ENCODE data around the gene MINDY4. TPM values are rescaled to one million over a fixed set of nuclear protein-coding genes. Genes with fewer than 3 reads are reported as not detected.

MINDY4 gene
- total and polyA plus RNA-seq, 8 donors: 2.9 to 4.9 (median 3.6) TPM

GRCh38 chr7:30888747-30889146, 117.5 kb downstream of the MINDY4 start:
- H3K9me3 ChIP-seq: no peaks in the 10 kb centered on the region
- H3K4me1 ChIP-seq: peaks cover 8 to 20% (median 14%) of the 10 kb centered on the region in 3 donors
- no peak for DNase-seq
- no peak for FAIRE-seq
- WGBS, 2 donors: 62 to 72% methylated on average over 3 of the region's 3 CpGs
- peak in 3 of 4 donors; percentile 14 to 50 (median 19) for ATAC-seq
- intact Hi-C loops (cut with DNase I): no loop called here
- H3K27ac ChIP-seq: peak overlapping the region in 2 of 4 donors; percentile 22 to 55
- no peaks in the 10 kb centered on the region for H3K27me3 ChIP-seq
- H3K4me3 ChIP-seq: no peak overlapping the region
- TF ChIP-seq CTCF (IDR thresholded peaks at IDR 0.05): no peak
- H3K36me3 ChIP-seq: no peaks in the 10 kb centered on the region

GRCh38 chr7:30890226-30890625, 119.0 kb downstream of the MINDY4 start:
- 96 to 99% methylated on average over 7 of the region's 7 CpGs for WGBS, 2 donors
- Histone ChIP-seq H3K36me3 (no peaks in the 10 kb centered on the region), H3K4me3 (no peak overlapping the region), H3K27me3 (no peaks in the 10 kb centered on the region), H3K4me1 (peaks cover 23 to 34% (median 29%) of the 10 kb centered on the region in 3 donors), H3K27ac (no peak overlapping the region), H3K9me3 (no peaks in the 10 kb centered on the region)
- no peak for ATAC-seq
- intact Hi-C loops (cut with DNase I): no loop called here
- DNase-seq: no peak
- no peak for TF ChIP-seq CTCF (IDR thresholded peaks at IDR 0.05)
- no peak for FAIRE-seq

- Histone ChIP-seq H3K36me3 (no peaks in the 10 kb centered on the region), H3K27ac (peak overlapping the region; percentile 75 to 90 (median 85)), H3K27me3 (no peaks in the 10 kb centered on the region), H3K4me1 (peaks cover 44 to 63% (median 58%) of the 10 kb centered on the region in 3 donors), H3K9me3 (no peaks in the 10 kb centered on the region), H3K4me3 (no peak overlapping the region)
- no peak for TF ChIP-seq CTCF (IDR thresholded peaks at IDR 0.05)
- ATAC-seq (peak; percentile 43 to 62 (median 54)), DNase-seq (peak in 2 of 6 donors; percentile 71 to 82), FAIRE-seq (no peak)
- intact Hi-C loops (cut with DNase I): no loop called here
- 15 to 21% methylated on average over 6 of the region's 6 CpGs for WGBS, 2 donors
Observed at GRCh38 chr7:30893357-30893756, 122.1 kb downstream of the MINDY4 start.

GRCh38 chr7:30894009-30894408, 122.8 kb downstream of the MINDY4 start:
- 30 to 40% methylated on average over 1 of the region's 1 CpG for WGBS, 2 donors
- Histone ChIP-seq H3K9me3 (no peaks in the 10 kb centered on the region), H3K27me3 (no peaks in the 10 kb centered on the region), H3K4me1 (peaks cover 49 to 65% (median 63%) of the 10 kb centered on the region in 3 donors), H3K27ac (peak overlapping the region; percentile 75 to 90 (median 85)), H3K4me3 (no peak overlapping the region), H3K36me3 (no peaks in the 10 kb centered on the region)
- intact Hi-C loops (cut with DNase I): no loop called here
- DNase-seq (peak in 1 of 6 donors; percentile 61), ATAC-seq (peak in 2 of 4 donors; percentile 16 to 30), FAIRE-seq (no peak)
- no peak for TF ChIP-seq CTCF (IDR thresholded peaks at IDR 0.05)

- intact Hi-C loops (cut with DNase I): no loop called here
- FAIRE-seq (no peak), DNase-seq (peak in 1 of 6 donors; percentile 60), ATAC-seq (no peak)
- Histone ChIP-seq H3K27ac (peak overlapping the region; percentile 75 to 90 (median 85)), H3K4me3 (no peak overlapping the region), H3K27me3 (no peaks in the 10 kb centered on the region), H3K4me1 (peaks cover 57 to 70% (median 69%) of the 10 kb centered on the region in 3 donors), H3K36me3 (no peaks in the 10 kb centered on the region), H3K9me3 (no peaks in the 10 kb centered on the region)
- WGBS, 2 donors: 85% methylated on average over 14 of the region's 14 CpGs
- TF ChIP-seq CTCF (IDR thresholded peaks at IDR 0.05): no peak
Observed at GRCh38 chr7:30894866-30895605, 123.8 kb downstream of the MINDY4 start.
